Body of pancreas (tissue), 4 donors: ENCODE data around the gene RCOR1.

Source experiments
- POLR2A ChIP-seq, 3 donors: fragments of 450-650 bp; IDR thresholded peaks; one replicate each; pipeline ENCODE4 v1.6.1; 2016; ENCODE audit warnings: antibody characterized with exemption in 3 of 3, mild to moderate bottlenecking in 2 of 3
- TF ChIP-seq, protein P1 (sequence below), 7 experiments: fragments of 450-650 bp in 4 of 7; fragments of 200-600 bp in 3 of 7; sonication (generic) in 3 of 7; IDR thresholded peaks; one replicate each; pipeline ENCODE4 v1.5.1; 2016 to 2019; ENCODE audit warnings: antibody characterized with exemption in 7 of 7

DNA sequence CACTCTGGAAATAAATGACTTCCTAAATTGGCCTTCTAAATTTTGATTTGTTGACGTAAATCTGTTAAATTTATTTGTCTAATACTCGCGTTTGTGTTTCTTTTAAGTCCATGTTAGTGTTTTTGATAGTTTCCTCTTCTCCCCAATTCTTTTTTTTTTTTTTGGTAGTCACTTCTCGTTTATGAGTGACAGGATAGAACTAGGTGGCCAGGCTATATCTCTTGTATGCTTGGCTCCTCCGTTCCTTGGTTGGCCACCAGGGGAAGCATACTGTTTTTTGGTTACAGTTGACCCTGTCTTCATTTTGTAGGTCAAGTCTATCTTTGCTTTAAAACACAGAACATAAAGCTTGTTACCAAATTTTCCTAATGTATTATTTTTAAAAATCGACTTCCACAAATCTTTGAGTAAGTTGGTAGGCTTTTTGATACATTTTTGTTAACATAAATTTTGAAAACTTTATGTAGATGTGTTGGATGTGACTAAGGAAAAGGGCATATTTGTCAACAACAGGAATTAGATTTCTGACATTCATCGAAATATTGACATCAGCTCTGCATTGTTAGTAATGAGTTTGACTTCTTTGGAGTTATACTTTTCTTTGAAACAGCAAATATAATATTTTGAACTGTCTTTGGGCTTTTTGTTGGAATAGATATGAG, 2.2 kb downstream of the RCOR1 start:
- TF ChIP-seq, protein P1, sequence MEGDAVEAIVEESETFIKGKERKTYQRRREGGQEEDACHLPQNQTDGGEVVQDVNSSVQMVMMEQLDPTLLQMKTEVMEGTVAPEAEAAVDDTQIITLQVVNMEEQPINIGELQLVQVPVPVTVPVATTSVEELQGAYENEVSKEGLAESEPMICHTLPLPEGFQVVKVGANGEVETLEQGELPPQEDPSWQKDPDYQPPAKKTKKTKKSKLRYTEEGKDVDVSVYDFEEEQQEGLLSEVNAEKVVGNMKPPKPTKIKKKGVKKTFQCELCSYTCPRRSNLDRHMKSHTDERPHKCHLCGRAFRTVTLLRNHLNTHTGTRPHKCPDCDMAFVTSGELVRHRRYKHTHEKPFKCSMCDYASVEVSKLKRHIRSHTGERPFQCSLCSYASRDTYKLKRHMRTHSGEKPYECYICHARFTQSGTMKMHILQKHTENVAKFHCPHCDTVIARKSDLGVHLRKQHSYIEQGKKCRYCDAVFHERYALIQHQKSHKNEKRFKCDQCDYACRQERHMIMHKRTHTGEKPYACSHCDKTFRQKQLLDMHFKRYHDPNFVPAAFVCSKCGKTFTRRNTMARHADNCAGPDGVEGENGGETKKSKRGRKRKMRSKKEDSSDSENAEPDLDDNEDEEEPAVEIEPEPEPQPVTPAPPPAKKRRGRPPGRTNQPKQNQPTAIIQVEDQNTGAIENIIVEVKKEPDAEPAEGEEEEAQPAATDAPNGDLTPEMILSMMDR (IDR thresholded peaks at IDR 0.05) = peak; percentile 55 to 88 (median 77)
- no peak for TF ChIP-seq POLR2A (IDR thresholded peaks at IDR 0.05)
